ENCODE results near the gene EHMT1. TPM values are rescaled to one million over a fixed set of nuclear protein-coding genes. Genes with fewer than 3 reads are reported as not detected.
A peak's percentile ranks its signal among the peaks of the same experiment; 100 is the strongest.

EHMT1 gene
- total and polyA plus RNA-seq, 4 donors = 14.7 to 85.8 (median 51.0) TPM

GRCh38 chr9:137669261-137669672 is 50.5 kb downstream of the EHMT1 start:
- 82 to 87% methylated on average over 23 of the region's 23 CpGs for WGBS, 2 donors
- DNase-seq (peak in 1 of 2 donors; percentile 71), ATAC-seq (ENCODE audit: low FRiP score) (peak; percentile 71)
- H3K9me3 ChIP-seq (ENCODE audit: control insufficient read depth, low read length) = no peaks in the 10 kb centered on the region
- intact Hi-C loops (cut with DNase I) = no loop called here
- no peaks in the 10 kb centered on the region for H3K27me3 ChIP-seq (ENCODE audit: control insufficient read depth in 1 of 2, insufficient read depth in 2 of 2, low read length in 1 of 2)
- no peaks in the 10 kb centered on the region for H3K4me1 ChIP-seq (ENCODE audit: control insufficient read depth in 1 of 2, insufficient read depth in 2 of 2, low read length in 2 of 2)
- H3K4me3 ChIP-seq (ENCODE audit: low read length in 2 of 2) = no peak overlapping the region
- no peak overlapping the region for H3K27ac ChIP-seq (ENCODE audit: low read depth in 1 of 2, low read length in 2 of 2)
- H3K36me3 ChIP-seq (ENCODE audit: control insufficient read depth in 1 of 2, insufficient read depth in 2 of 2, low read length in 1 of 2) = peaks cover 0 to 2% of the 10 kb centered on the region in 2 donors

- WGBS, 2 donors = 39 to 40% methylated on average over 25 of the region's 25 CpGs
- no peak overlapping the region for H3K27ac ChIP-seq (ENCODE audit: low read depth in 1 of 2, low read length in 2 of 2)
- DNase-seq (peak in 1 of 2 donors; percentile 74), ATAC-seq (ENCODE audit: low FRiP score) (peak; percentile 4)
- no peak overlapping the region for H3K4me3 ChIP-seq (ENCODE audit: low read length in 2 of 2)
- no peaks in the 10 kb centered on the region for H3K4me1 ChIP-seq (ENCODE audit: control insufficient read depth in 1 of 2, insufficient read depth in 2 of 2, low read length in 2 of 2)
- H3K36me3 ChIP-seq (ENCODE audit: control insufficient read depth in 1 of 2, insufficient read depth in 2 of 2, low read length in 1 of 2) = peaks cover 0 to 2% of the 10 kb centered on the region in 2 donors
- intact Hi-C loops (cut with DNase I) = no loop called here
- no peaks in the 10 kb centered on the region for H3K27me3 ChIP-seq (ENCODE audit: control insufficient read depth in 1 of 2, insufficient read depth in 2 of 2, low read length in 1 of 2)
- H3K9me3 ChIP-seq (ENCODE audit: control insufficient read depth, low read length) = no peaks in the 10 kb centered on the region
Measured at GRCh38 chr9:137670391-137671195, 51.8 kb downstream of the EHMT1 start.

- H3K27me3 ChIP-seq (ENCODE audit: control insufficient read depth in 1 of 2, insufficient read depth in 2 of 2, low read length in 1 of 2) = no peaks in the 10 kb centered on the region
- ATAC-seq (ENCODE audit: low FRiP score) (no peak), DNase-seq (no peak)
- H3K4me1 ChIP-seq (ENCODE audit: control insufficient read depth in 1 of 2, insufficient read depth in 2 of 2, low read length in 2 of 2) = no peaks in the 10 kb centered on the region
- peaks cover 0 to 2% of the 10 kb centered on the region in 2 donors for H3K36me3 ChIP-seq (ENCODE audit: control insufficient read depth in 1 of 2, insufficient read depth in 2 of 2, low read length in 1 of 2)
- H3K4me3 ChIP-seq (ENCODE audit: low read length in 2 of 2) = no peak overlapping the region
- no peaks in the 10 kb centered on the region for H3K9me3 ChIP-seq (ENCODE audit: control insufficient read depth, low read length)
- H3K27ac ChIP-seq (ENCODE audit: low read depth in 1 of 2, low read length in 2 of 2) = no peak overlapping the region
- intact Hi-C loops (cut with DNase I) = no loop called here
- 75 to 80% methylated on average over 3 of the region's 3 CpGs for WGBS, 2 donors
Measured at GRCh38 chr9:137671196-137671538, 52.4 kb downstream of the EHMT1 start.

- Histone ChIP-seq H3K36me3 (ENCODE audit: control insufficient read depth in 1 of 2, insufficient read depth in 2 of 2, low read length in 1 of 2) (peaks cover 0 to 2% of the 10 kb centered on the region in 2 donors), H3K27ac (ENCODE audit: low read depth in 1 of 2, low read length in 2 of 2) (no peak overlapping the region), H3K9me3 (ENCODE audit: control insufficient read depth, low read length) (no peaks in the 10 kb centered on the region), H3K27me3 (ENCODE audit: control insufficient read depth in 1 of 2, insufficient read depth in 2 of 2, low read length in 1 of 2) (no peaks in the 10 kb centered on the region), H3K4me1 (ENCODE audit: control insufficient read depth in 1 of 2, insufficient read depth in 2 of 2, low read length in 2 of 2) (no peaks in the 10 kb centered on the region), H3K4me3 (ENCODE audit: low read length in 2 of 2) (no peak overlapping the region)
- no peak for ATAC-seq (ENCODE audit: low FRiP score)
- 91 to 92% methylated on average over 8 of the region's 8 CpGs for WGBS, 2 donors
- intact Hi-C loops (cut with DNase I) = no loop called here
- DNase-seq = peak in 1 of 2 donors; percentile 28
Measured at GRCh38 chr9:137671721-137672120, 52.9 kb downstream of the EHMT1 start.

- intact Hi-C loops (cut with DNase I) = no loop called here
- no peaks in the 10 kb centered on the region for H3K27me3 ChIP-seq (ENCODE audit: control insufficient read depth in 1 of 2, insufficient read depth in 2 of 2, low read length in 1 of 2)
- H3K9me3 ChIP-seq (ENCODE audit: control insufficient read depth, low read length) = no peaks in the 10 kb centered on the region
- peak in 1 of 2 donors; percentile 63 for DNase-seq
- no peaks in the 10 kb centered on the region for H3K4me1 ChIP-seq (ENCODE audit: control insufficient read depth in 1 of 2, insufficient read depth in 2 of 2, low read length in 2 of 2)
- peak; percentile 82 for ATAC-seq (ENCODE audit: low FRiP score)
- whole genome bisulfite sequencing, 2 donors = 46 to 47% methylated on average over 13 of the region's 13 CpGs
- no peak overlapping the region for H3K27ac ChIP-seq (ENCODE audit: low read depth in 1 of 2, low read length in 2 of 2)
- peaks cover 0 to 2% of the 10 kb centered on the region in 2 donors for H3K36me3 ChIP-seq (ENCODE audit: control insufficient read depth in 1 of 2, insufficient read depth in 2 of 2, low read length in 1 of 2)
- no peak overlapping the region for H3K4me3 ChIP-seq (ENCODE audit: low read length in 2 of 2)
Measured at GRCh38 chr9:137672907-137673791, 54.3 kb downstream of the EHMT1 start.

GRCh38 chr9:137673886-137674285 is 55.1 kb downstream of the EHMT1 start:
- DNase-seq = no peak
- Histone ChIP-seq H3K4me1 (ENCODE audit: control insufficient read depth in 1 of 2, insufficient read depth in 2 of 2, low read length in 2 of 2) (no peaks in the 10 kb centered on the region), H3K27me3 (ENCODE audit: control insufficient read depth in 1 of 2, insufficient read depth in 2 of 2, low read length in 1 of 2) (no peaks in the 10 kb centered on the region), H3K27ac (ENCODE audit: low read depth in 1 of 2, low read length in 2 of 2) (no peak overlapping the region), H3K9me3 (ENCODE audit: control insufficient read depth, low read length) (no peaks in the 10 kb centered on the region), H3K4me3 (ENCODE audit: low read length in 2 of 2) (no peak overlapping the region), H3K36me3 (ENCODE audit: control insufficient read depth in 1 of 2, insufficient read depth in 2 of 2, low read length in 1 of 2) (peaks cover 0 to 2% of the 10 kb centered on the region in 2 donors)
- 63 to 69% methylated on average over 10 of the region's 10 CpGs for whole genome bisulfite sequencing, 2 donors
- intact Hi-C loops (cut with DNase I) = no loop called here
- ATAC-seq (ENCODE audit: low FRiP score) = no peak

- intact Hi-C loops (cut with DNase I) = no loop called here
- no peak overlapping the region for H3K27ac ChIP-seq (ENCODE audit: low read depth in 1 of 2, low read length in 2 of 2)
Measured at GRCh38 chr9:137674307-137674975, 55.6 kb downstream of the EHMT1 start.

GRCh38 chr9:137674976-137675320 is 56.1 kb downstream of the EHMT1 start:
- no peaks in the 10 kb centered on the region for H3K27me3 ChIP-seq (ENCODE audit: control insufficient read depth in 1 of 2, insufficient read depth in 2 of 2, low read length in 1 of 2)
- DNase-seq (no peak), ATAC-seq (ENCODE audit: low FRiP score) (no peak)
- H3K4me3 ChIP-seq (ENCODE audit: low read length in 2 of 2) = no peak overlapping the region
- H3K36me3 ChIP-seq (ENCODE audit: control insufficient read depth in 1 of 2, insufficient read depth in 2 of 2, low read length in 1 of 2) = no peaks in the 10 kb centered on the region
- H3K9me3 ChIP-seq (ENCODE audit: control insufficient read depth, low read length) = no peaks in the 10 kb centered on the region
- 84 to 87% methylated on average over 5 of the region's 5 CpGs for WGBS, 2 donors
- no peaks in the 10 kb centered on the region for H3K4me1 ChIP-seq (ENCODE audit: control insufficient read depth in 1 of 2, insufficient read depth in 2 of 2, low read length in 2 of 2)
- intact Hi-C loops (cut with DNase I) = no loop called here
- no peak overlapping the region for H3K27ac ChIP-seq (ENCODE audit: low read depth in 1 of 2, low read length in 2 of 2)

More at GRCh38 chr9:137674307-137674975, 55.6 kb downstream of the EHMT1 start:
- Histone ChIP-seq H3K9me3 (ENCODE audit: control insufficient read depth, low read length) (no peaks in the 10 kb centered on the region), H3K36me3 (ENCODE audit: control insufficient read depth in 1 of 2, insufficient read depth in 2 of 2, low read length in 1 of 2) (no peaks in the 10 kb centered on the region), H3K4me3 (ENCODE audit: low read length in 2 of 2) (no peak overlapping the region), H3K4me1 (ENCODE audit: control insufficient read depth in 1 of 2, insufficient read depth in 2 of 2, low read length in 2 of 2) (no peaks in the 10 kb centered on the region), H3K27me3 (ENCODE audit: control insufficient read depth in 1 of 2, insufficient read depth in 2 of 2, low read length in 1 of 2) (no peaks in the 10 kb centered on the region)
- 64 to 67% methylated on average over 15 of the region's 15 CpGs for WGBS, 2 donors
- DNase-seq = no peak
- no peak for ATAC-seq (ENCODE audit: low FRiP score)
